Fibroblast of skin of abdomen (primary cell): Measurements from ENCODE around the gene UHRF2.
"Not testable (repeated sequence)": the region's sequence is repeated elsewhere in the genome, so short reads cannot be mapped to it uniquely, and the experiment has no call there.

Source experiments
- DNase-seq: peaks from one replicate; pipeline ENCODE4 v3.0.0-alpha.2; 2013

UHRF2 gene

GRCh38 chr9:6428940-6429889 lies 16.2 kb downstream of the UHRF2 start:
- DNase-seq: no peak

- no peak for DNase-seq
Observed at GRCh38 chr9:6431038-6431437, 18.0 kb downstream of the UHRF2 start.

- DNase-seq: peak; percentile 12
Observed at GRCh38 chr9:6433410-6433809, 20.4 kb downstream of the UHRF2 start.

GRCh38 chr9:6439051-6439703 lies 26.2 kb downstream of the UHRF2 start:
- no peak for DNase-seq

- DNase-seq: no peak
Observed at GRCh38 chr9:6440405-6440804, 27.4 kb downstream of the UHRF2 start.

- DNase-seq: peak; percentile 10
Observed at GRCh38 chr9:6441269-6441668, 28.3 kb downstream of the UHRF2 start.

GRCh38 chr9:6443661-6444060 lies 30.7 kb downstream of the UHRF2 start:
- DNase-seq: peak; percentile 40

- DNase-seq: no peak
Observed at GRCh38 chr9:6444128-6444527, 31.1 kb downstream of the UHRF2 start.

- DNase-seq: no peak
Observed at GRCh38 chr9:6449086-6449485, 36.1 kb downstream of the UHRF2 start.

- DNase-seq: no peak
Observed at GRCh38 chr9:6449645-6450044, 36.6 kb downstream of the UHRF2 start.

- no peak for DNase-seq
Observed at GRCh38 chr9:6450641-6451375, 37.8 kb downstream of the UHRF2 start.

GRCh38 chr9:6455292-6455691 lies 42.3 kb downstream of the UHRF2 start:
- DNase-seq: not testable (repeated sequence)

- not testable (repeated sequence) for DNase-seq
Observed at GRCh38 chr9:6458704-6459103, 45.7 kb downstream of the UHRF2 start.

- DNase-seq: no peak
Observed at GRCh38 chr9:6459718-6460117, 46.7 kb downstream of the UHRF2 start.

- DNase-seq: no peak
Observed at GRCh38 chr9:6460189-6460768, 47.3 kb downstream of the UHRF2 start.

GRCh38 chr9:6461619-6462018 lies 48.6 kb downstream of the UHRF2 start:
- DNase-seq: no peak

GRCh38 chr9:6467006-6467625 lies 54.1 kb downstream of the UHRF2 start:
- DNase-seq: no peak

- no peak for DNase-seq
Observed at GRCh38 chr9:6471231-6471850, 58.3 kb downstream of the UHRF2 start.

- no peak for DNase-seq
Observed at GRCh38 chr9:6473151-6473550, 60.2 kb downstream of the UHRF2 start.

- no peak for DNase-seq
Observed at GRCh38 chr9:6479959-6480358, 67.0 kb downstream of the UHRF2 start.

GRCh38 chr9:6484210-6484609 lies 71.2 kb downstream of the UHRF2 start:
- DNase-seq: no peak

- no peak for DNase-seq
Observed at GRCh38 chr9:6488395-6488794, 75.4 kb downstream of the UHRF2 start.
